Progenitor cell of endocrine pancreas (in vitro differentiated cells): ENCODE results near the gene KRTAP9-4. TPM values are rescaled to one million over a fixed set of nuclear protein-coding genes. Genes with fewer than 3 reads are reported as not detected.
"Not testable (repeated sequence)": the region's sequence is repeated elsewhere in the genome, so short reads cannot be mapped to it uniquely, and the experiment has no call there.

ENCODE experiments used
- DNase-seq: peaks from one replicate; pipeline ENCODE4 v3.0.0; 2021; ENCODE audit warnings: low spot score; ENCODE audit not compliant: unreplicated experiment
- H3K27ac Mint-ChIP-seq: 2 replicates; pipeline ENCODE4 v1.8.0; 2021; ENCODE audit warnings: mild to moderate bottlenecking, moderate library complexity, mixed read lengths
- H3K27me3 Mint-ChIP-seq: 2 replicates; pipeline ENCODE4 v1.8.0; 2021; ENCODE audit warnings: mixed read lengths
- H3K36me3 Mint-ChIP-seq: 2 replicates; pipeline ENCODE4 v1.8.0; 2022; ENCODE audit warnings: mixed read lengths; ENCODE audit not compliant: insufficient read depth
- H3K4me1 Mint-ChIP-seq: 2 replicates; pipeline ENCODE4 v1.8.0; 2021; ENCODE audit warnings: low read depth, mixed read lengths
- H3K4me3 Mint-ChIP-seq: 2 replicates; pipeline ENCODE4 v1.8.0; 2021; ENCODE audit warnings: low read depth, mild to moderate bottlenecking, moderate library complexity, mixed read lengths
- H3K9me3 Mint-ChIP-seq: 2 replicates; pipeline ENCODE4 v1.8.0; 2021; ENCODE audit warnings: low read depth, mixed read lengths
- CTCF ChIP-seq: fragments of 200-600 bp; sonication (generic); IDR thresholded peaks from one replicate; pipeline ENCODE4 v1.5.0; 2021; ENCODE audit warnings: antibody characterized with exemption, mild to moderate bottlenecking; ENCODE audit not compliant: unreplicated experiment
- total RNA-seq: library from RNA; stranded (reverse); gene quantifications from 2 replicates; pipeline ENCODE4 v1.2.1, GENCODE V29; 2021

Gene KRTAP9-4
- total RNA-seq, 1 donor from 2014 or later, result not detected

DNA sequence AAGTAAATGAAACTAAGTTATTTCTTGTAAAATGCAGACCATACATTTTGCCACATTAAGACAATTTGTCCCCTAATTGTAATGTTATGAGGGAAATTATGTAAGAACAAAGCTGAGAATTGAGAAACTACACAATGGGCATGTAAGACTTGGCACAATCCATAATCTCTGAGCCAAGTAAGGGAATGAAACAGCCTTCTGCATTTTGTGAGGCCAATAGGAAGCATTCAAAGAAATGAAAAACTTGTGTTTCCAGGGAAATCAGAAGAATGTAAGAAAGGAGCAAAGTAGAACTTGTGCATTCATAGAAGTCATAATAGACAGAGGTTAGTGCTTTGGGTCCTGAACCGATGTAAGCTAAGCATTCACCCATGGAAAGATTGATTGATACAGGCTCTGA is 1.8 kb downstream of the KRTAP9-4 start:
- Mint-ChIP-seq H3K36me3 (no peaks in the 10 kb centered on the region), H3K27ac (no peak overlapping the region), H3K4me3 (no peak overlapping the region), H3K9me3 (no peaks in the 10 kb centered on the region), H3K27me3 (peaks cover 74% of the 10 kb centered on the region), H3K4me1 (no peaks in the 10 kb centered on the region)
- no peak for TF ChIP-seq CTCF
- no peak for DNase-seq

- Mint-ChIP-seq H3K36me3 (no peaks in the 10 kb centered on the region), H3K27ac (no peak overlapping the region), H3K4me1 (no peaks in the 10 kb centered on the region), H3K4me3 (no peak overlapping the region), H3K9me3 (no peaks in the 10 kb centered on the region), H3K27me3 (peaks cover 72% of the 10 kb centered on the region)
- no peak for DNase-seq
- TF ChIP-seq CTCF, result no peak
Observed at GRCh38 chr17:41254861-41255260, 5.4 kb downstream of the KRTAP9-4 start.

DNA sequence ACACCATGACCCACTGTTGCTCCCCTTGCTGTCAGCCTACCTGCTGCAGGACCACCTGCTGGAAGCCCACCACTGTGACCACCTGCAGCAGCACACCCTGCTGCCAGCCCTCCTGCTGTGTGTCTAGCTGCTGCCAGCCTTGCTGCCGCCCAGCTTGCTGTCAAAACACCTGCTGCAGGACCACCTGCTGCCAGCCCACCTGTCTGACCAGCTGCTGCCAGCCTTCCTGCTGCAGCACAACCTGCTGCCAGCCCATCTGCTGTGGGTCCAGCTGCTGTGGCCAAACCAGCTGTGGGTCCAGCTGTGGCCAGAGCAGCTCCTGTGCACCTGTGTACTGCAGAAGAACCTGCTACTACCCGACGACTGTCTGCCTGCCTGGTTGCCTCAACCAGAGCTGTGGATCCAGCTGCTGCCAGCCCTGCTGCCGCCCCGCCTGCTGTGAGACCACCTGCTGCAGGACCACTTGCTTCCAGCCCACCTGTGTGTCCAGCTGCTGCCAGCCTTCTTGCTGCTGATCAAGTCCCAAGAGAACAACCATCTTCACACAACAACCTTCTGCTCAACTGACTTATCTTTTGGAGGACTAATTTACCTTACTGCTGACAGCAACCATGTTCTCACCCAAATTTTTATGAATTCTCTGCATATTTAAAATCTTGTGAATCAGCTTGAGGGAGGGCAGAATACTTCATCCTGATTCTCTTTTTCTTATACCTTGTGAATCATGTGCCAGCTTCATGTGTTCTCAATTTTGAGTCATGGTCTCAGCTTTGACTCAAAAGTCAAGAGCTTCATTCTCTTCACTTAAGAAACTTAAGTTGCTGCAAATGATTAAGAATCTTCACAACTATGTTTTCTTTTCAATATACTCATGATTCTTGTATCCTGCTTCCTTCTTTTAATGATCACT is 6.1 kb downstream of the KRTAP9-4 start, which contains the start of gene KRTAP9-9:
TSS of gene KRTAP9-9 (plus strand) at position 4 of the 910 bp plus-strand sequence.
- not testable (repeated sequence) for H3K4me1 Mint-ChIP-seq, DNase-seq, H3K9me3 Mint-ChIP-seq, H3K36me3 Mint-ChIP-seq, H3K4me3 Mint-ChIP-seq, H3K27ac Mint-ChIP-seq
- H3K27me3 Mint-ChIP-seq, result peaks cover 68% of the 10 kb centered on the region

GRCh38 chr17:41256291-41256685 is 6.8 kb downstream of the KRTAP9-4 start:
- H3K27me3 Mint-ChIP-seq, result peaks cover 64% of the 10 kb centered on the region
- H3K36me3 Mint-ChIP-seq, result no peaks in the 10 kb centered on the region
- no peak for DNase-seq
- no peak for TF ChIP-seq CTCF
- no peaks in the 10 kb centered on the region for H3K9me3 Mint-ChIP-seq
- H3K27ac Mint-ChIP-seq, result no peak overlapping the region
- no peak overlapping the region for H3K4me3 Mint-ChIP-seq
- H3K4me1 Mint-ChIP-seq, result no peaks in the 10 kb centered on the region

DNA sequence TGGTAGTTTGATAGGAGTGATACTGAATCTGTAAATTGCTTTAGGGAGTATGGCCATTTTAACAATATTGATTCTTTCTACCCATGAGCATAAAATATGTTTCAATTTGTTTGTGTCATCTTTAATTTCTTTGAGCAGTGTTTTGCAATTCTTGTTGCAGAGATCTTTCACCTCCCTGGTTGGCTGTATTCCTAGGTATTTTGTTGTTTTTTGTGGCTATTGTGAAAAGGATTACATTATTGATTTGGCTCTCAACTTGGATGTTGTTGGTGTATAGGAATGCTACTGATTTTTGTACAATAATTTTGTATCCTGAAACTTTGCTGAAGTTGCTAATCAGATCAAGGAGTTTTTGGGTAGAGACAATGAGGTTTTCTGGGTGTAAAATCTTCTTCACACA is 8.9 kb downstream of the KRTAP9-4 start:
- H3K36me3 Mint-ChIP-seq, result no peaks in the 10 kb centered on the region
- no peaks in the 10 kb centered on the region for H3K9me3 Mint-ChIP-seq
- DNase-seq, result no peak

More for the DNA sequence above, 8.9 kb downstream of the KRTAP9-4 start:
- TF ChIP-seq CTCF, result no peak
- Mint-ChIP-seq H3K27ac (no peak overlapping the region), H3K27me3 (peaks cover 57% of the 10 kb centered on the region), H3K4me3 (no peak overlapping the region), H3K4me1 (no peaks in the 10 kb centered on the region)
